Activated T-cell treated with anti-CD3 and anti-CD28 coated beads for 48 hours (primary cell): Measurements from ENCODE around the gene GABRG2.

Source experiments
- DNase-seq: peaks from one replicate; pipeline ENCODE4 v3.0.0-alpha.2; 2020; ENCODE audit warnings: low read depth

GABRG2 gene

GRCh38 chr5:162193012-162193411 lies 125.4 kb downstream of the GABRG2 start:
- DNase-seq = no peak

GRCh38 chr5:162196351-162196750 lies 128.8 kb downstream of the GABRG2 start:
- no peak for DNase-seq

- no peak for DNase-seq
These were observed 134.8 kb downstream of the GABRG2 start for GRCh38 chr5:162202285-162202880.
